Medulla oblongata (tissue), 1 donor: ENCODE measurements around the gene MEGF9.

Source experiments
- DNase-seq: peaks from one replicate; pipeline ENCODE4 v3.0.0-alpha.2; 2015; ENCODE audit errors: extremely low spot score

The MEGF9 gene

DNA sequence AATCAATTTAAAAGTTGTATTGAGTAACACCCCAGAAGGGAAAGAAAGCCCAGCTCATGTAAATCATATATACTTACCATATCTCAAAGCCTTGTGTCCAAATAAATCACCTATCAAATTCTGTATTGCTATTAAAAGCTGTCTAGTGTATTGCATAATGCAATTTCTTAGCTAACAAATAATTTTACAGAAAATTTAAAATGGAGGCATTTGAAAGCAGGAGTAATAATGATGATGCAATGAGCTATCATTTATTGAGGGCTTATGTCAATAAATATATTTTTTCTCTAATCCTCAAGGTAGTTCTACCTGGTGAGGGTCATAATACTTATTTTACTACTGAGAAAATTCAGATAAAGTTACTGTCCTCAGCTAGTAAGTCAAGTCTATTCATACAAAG is 91.5 kb downstream of the MEGF9 start:
- no peak for DNase-seq

DNA sequence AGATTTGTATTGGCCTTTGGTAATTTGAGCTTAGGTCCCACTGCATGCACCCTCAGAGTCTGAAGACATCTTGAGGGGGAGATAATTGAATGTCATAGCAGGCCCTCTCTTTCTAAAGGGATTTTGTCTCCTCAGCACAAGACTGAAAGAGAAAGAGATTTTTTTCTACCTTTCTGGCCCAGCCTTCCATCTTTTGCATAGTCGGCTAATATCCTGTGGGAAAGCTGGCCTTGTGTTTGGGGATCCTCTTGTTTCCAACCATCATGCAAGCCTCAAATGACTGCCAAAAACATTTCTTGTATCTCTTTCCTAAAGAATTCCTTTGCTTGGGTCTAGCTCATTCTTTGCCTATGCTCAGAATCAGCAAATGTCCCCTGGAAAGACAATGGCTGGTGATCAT is 92.3 kb downstream of the MEGF9 start:
- no peak for DNase-seq

DNA sequence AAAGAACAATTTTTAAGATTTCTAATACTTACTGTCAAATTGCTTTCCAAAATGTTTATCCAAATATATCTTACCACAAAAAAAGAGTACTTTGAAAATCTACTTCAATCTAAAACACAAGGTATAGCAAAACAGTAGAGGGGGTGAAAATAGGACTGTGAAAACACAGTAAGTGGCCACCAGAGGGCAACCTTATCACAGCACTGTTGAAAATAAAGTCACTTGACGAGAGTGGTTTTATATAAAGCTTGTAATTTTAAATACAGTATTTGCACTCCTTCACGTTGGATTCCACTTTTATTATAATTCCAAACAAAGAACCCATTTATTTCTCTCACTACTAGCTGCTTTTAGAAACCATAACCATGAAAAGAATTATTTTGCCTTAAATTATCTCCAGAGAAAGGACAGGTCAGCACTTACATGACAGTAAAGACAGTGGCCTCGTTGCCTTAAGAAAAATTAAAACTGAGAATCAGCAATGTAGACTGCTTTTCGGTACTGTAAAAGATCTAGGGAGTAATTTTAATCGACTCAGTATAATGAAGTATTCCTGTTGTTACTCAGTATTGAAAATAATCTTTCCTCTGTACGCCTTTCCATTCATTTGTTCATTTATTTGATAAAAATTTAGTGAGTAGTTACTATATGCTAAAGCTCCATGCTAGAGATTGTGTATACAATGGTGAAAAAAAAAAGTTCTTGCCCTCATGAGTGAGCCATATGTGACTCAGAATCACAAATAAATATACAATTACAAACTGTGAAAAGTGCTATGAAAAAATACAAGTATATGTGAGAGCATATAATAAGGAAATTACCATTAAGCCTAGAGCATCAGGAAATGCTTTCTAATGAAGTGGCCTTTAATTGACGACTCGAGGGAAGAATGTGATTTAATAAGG is 94.3 kb downstream of the MEGF9 start:
- peak; percentile 89 for DNase-seq

DNA sequence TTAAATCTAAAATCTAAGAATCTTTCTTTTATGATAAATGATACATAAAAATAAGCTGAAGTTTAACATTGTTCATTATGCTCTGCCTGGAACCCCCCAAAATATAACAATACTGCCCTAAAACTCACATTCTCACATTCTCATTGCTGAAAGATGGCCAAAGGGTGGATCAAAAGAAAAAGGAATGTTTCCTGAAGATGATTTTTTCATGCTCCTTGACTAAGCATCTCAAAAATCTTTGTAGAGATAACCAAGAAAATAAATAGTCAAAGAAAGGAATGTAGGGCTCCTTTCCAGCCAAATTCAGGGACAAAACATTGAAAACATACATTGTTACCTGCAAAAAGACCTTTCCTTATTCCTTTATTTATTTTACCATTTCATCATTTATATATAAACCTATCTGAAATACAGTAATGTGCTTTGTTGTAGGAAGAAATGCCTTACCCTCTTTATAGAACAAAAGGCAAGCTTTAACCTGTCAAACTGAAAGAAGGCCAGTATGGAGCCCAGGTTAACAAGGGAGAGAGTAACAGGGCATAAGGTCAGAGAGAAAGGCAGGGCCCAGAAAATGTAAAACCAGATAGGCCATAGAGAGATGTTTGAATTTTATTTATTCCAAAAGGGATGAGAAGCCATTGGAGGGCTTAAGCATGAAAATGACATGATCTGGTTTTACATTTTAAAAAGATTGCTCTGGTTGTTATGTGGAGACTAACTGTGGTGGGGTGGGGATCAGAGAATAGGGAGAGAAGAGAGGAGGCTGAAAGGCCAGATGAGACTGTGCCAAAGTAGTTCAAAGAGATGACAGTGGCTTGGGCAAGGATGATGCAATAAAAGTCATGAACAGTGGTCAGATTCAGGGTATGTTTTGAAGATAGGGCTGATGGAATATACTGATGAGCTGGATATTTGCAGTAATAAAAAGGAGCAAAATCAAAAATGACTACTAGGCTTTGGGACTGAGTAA is 97.0 kb downstream of the MEGF9 start:
- no peak for DNase-seq

DNA sequence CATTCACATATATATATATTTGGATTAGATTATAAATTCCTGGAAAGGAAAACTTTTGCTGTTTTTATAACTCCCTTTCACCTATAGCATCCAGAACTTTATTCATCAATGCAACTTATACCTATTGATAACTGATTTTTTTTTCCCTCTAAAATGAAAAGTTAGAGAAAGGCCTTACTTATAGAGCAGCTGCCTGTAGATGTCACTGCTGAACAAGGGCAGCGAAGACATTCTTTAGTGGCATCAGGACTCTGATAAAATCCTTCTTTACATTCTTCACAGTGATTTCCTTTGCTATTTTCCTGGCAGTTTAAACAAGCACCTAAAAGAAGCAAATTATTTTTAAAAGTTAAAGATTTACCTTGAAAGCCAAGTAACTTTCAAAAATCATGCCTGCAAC is 102.1 kb downstream of the MEGF9 start:
- DNase-seq, result peak; percentile 46

DNA sequence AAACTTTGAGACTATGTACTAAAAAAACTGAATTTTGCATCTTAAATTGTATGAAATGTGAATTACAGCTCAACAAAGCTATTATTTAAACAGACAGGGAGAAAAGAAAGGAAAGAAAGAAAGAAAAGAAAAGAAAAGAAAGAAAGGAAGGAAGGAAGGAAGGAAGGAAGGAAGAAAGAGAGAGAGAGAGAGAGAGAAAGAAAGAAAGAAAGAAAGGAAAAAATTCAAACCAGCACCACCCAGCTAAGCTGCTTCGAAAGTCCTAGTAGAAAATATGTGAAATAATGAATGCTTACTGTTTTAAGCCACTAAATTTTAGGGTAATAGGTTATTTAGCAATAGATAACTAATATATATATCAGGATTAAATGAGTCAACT is 102.6 kb downstream of the MEGF9 start:
- DNase-seq, result no peak

DNA sequence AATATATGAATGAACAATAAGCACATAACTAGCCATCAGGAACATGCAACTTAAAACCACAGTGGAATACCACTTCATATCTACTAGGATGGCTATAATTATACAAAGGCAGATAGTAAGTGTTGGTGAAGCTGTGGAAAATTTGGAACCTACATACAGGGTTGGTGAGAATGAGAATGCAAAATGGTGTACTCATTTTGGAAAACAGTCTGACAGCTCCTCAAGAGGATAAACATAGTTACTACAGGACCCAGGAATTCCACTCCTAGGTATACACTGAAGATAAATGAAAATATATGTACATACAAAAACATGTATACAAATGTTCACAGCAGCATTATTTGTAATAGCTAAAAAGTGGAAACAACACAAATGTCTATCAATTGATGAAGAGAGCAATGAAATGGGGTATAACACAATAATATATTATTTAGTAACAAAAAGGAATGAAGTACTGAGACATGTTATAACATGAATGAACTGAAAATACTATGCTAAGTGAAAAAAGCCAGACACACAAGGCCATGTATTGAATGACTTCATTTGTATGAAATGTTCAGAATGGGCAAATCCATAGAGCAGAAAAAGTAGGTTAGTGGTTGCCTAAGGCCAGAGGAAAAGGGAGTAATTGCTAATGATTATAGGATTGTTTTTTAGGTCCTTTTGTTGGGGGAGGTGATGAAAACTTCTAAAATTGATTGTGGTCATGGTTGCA is 103.1 kb downstream of the MEGF9 start:
- no peak for DNase-seq

DNA sequence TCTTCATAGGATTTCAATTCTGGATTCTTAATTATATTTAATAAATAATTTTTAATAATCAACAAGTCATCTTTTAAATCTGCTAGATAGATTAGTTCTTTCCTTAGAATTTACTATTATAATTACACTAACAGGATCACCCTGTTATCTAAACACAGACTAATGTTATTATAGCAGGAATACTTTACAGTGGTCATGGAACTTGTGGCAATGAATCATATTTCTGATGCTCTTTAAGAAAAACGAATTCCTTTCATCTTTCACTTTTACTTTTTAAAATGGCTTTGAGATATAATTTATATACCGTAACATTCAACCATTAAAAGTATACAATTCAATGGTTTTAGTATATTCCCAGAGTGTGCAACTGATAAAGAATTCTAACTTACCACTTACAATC is 104.6 kb downstream of the MEGF9 start:
- no peak for DNase-seq

DNA sequence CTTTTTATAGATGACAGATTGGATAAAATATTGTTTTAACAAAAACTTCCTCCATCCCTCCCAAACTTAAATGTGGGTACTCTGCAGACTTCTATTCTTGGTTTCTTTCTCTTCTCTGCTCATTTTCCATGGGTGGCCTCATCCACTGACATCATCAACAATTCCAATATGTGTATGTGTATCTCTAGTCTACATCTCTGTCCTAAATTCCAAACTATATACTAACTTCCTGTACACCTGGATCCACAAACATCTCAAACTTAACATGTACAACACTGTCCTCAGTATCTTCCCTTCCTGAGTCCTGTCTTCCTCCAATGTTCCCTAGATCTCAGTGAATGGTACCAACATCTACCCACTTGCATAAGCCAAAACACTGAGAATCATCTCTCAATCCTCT is 105.8 kb downstream of the MEGF9 start:
- no peak for DNase-seq

DNA sequence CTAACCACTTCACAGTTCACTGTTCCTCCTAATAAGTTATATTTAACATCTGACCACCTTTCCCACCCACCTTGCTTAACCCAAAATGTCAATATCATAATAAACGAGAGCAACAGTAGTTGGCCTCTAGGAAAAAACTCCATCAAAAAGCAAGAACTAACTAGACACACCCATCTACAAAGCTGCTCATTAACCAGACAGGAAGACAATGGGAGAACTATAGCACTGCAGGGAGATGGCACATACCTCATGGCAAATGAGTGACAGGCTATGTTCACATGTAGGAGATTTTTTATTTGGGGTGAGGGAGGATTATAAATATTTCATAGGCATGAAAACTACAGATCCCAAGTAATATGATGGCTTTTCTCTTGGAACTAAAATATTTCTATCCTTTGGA is 110.7 kb downstream of the MEGF9 start:
- DNase-seq, result no peak

DNA sequence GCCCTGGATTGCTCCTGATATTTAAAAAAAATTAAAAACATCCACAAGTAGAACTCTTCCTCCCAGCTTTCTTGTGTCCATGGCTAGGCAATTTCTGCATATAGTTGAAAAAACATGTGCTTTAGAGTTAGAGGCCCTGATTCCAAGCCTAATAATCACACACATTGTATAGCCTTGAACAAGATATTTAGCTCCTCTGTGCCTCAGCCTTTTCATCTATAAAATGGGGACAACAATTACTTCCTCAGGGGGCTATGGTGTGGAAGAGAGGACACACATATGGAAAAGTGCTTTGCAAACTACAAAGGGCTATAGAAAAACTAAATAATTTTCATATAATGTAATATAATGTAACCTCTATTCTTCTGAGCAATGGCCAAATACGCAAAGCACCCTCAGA is 111.3 kb downstream of the MEGF9 start:
- no peak for DNase-seq

DNA sequence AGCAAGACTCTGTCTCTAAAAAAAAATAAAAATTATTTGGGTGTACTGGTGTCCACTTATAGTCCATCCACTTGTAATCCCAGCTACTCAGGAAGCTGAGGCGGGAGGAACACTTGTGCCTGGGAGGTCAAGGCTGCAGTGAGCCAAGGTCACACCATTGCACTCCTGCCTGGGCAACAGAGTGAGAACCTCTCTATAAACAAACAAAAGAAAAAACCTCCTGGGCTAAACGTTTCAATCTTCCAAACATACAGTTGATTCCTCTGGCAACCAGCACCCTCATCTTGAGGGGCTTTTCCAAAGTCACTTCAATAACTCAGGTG is 120.4 kb downstream of the MEGF9 start:
- DNase-seq, result no peak

DNA sequence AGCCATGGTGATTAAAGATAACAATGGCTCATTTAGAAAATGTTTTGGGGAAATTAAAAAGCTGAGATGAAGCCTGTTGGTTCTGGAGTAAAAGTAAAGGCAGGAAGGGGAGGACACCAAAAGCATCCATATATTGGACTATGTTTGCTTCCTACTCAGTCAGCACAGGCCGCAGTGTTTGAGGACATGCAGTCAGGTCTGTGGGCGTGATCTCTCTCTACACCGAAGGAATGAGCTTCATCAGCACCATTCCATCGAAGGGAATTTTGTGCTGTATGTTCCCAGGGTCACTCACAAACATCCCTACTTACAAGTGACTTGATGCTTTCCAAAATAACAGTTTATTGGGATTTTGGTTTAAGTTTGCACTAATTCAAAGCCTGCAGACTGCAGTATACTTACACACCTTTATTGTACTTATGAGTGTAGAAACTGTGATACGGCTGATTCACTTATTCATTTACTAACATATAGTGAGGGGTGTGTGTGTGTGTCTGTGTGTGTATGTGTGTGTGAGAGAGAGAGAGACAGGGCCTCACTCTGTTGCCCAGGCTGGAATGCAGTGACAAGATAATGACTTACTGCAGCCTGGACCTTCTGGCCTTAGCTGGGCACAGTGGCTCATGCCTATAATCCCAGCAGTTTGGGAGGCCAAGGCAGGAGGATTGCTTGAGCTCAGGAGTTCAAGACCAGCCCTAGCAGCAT is 120.9 kb downstream of the MEGF9 start:
- no peak for DNase-seq

DNA sequence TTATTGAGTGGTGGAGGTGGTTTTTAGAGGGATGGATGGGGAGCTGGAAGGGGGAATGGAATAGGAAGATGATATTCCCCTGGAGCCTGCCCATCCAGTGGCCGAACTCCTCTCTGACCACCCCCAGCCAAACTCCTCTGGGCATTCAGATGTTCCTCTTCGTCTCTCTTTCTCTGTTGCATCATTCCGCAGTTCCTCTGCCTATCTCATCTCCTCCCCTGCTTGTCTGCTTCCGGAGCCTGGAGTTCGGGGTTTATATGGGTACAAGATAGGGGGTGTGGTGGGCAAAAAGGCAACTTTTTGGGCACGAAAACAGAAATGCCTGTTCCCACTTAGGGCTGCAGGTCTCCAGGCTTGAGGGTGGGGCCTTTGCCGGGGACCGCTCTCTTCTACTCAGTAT is 122.1 kb downstream of the MEGF9 start:
- no peak for DNase-seq

DNA sequence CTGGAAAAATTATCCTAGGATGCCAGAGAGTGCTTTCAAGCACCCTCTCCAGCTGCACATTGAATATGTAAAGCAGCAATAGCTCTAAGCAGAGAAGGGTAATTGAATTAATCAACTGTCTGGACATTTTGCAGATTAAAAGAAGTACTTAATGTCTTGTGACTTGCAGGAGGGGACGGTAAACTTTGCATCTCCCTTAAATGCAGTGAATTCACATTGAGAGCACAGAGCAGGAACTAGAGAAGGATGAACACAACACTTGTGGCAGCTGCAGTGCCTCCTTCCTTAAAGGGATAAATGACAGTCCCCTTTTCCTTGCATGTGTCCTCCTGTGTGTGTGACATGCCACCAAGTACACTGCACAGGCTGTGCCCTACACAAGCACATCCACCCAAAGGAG is 126.9 kb downstream of the MEGF9 start:
- DNase-seq, result peak; percentile 43

DNA sequence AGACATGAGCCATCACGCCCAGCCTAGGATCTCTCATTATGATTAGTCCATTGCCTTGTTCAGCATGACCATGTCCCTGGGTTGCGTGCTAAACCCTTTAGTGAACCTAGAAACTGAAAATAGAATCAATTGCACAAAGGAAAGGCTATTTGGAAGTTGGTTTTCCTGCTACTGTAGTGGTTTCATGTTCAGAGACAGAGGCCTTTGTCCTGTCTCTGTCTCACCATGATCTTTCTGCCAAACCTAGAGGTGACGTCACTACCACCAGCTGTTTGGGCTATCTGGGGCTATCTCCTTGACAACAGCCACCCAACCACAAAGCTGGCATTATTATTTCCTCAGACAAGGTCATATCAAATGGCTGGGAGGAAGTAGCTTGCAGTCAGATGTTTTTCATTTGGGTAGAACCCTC is 130.3 kb downstream of the MEGF9 start:
- DNase-seq, result peak; percentile 97

DNA sequence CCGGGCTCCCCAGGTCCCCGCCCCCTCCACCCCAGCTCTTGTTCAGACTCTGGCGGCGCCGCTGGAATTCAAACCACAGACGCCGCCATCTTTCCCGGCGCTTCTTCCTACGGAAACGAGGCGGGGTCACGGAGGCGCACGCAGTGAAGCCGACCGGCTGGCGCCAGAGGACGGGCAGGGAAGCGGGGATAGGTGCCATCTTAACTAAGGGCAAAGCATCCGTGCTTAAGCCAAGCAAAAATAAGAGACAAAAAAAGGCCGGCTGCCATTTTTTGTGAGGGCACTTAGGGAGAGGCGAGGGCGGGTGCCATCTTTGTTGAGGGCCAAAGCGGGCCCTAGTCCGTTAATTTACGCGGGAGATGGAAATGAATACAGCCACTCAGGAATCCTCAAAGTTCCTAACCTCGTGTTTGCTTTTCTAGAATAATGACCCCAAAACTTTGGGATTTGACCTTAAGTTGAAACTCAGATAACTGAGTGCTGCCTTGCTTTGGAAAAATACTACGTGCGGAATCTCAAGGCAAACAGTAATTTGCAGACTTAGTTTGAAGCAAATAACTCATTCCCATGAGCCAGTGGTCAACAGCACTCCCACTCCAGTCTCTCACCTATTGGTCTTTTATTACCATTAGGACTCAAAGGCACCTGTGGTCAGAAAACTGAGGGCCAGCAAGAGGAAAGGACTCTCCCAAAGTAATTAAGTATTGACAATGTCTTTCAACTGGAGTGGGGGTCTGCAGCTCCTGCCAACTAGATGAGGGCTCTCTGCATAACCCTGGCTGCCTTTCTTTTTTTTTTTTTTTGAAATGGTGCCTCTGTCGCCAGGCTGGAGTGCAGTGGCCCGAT is 134.0 kb downstream of the MEGF9 start, which contains the start of gene CDK5RAP2:
TSS of gene CDK5RAP2 (minus strand) at position 117 of the 846 bp plus-strand sequence. CDS start 189 bp downstream, outside the sequence.
- peak; percentile 99 for DNase-seq

DNA sequence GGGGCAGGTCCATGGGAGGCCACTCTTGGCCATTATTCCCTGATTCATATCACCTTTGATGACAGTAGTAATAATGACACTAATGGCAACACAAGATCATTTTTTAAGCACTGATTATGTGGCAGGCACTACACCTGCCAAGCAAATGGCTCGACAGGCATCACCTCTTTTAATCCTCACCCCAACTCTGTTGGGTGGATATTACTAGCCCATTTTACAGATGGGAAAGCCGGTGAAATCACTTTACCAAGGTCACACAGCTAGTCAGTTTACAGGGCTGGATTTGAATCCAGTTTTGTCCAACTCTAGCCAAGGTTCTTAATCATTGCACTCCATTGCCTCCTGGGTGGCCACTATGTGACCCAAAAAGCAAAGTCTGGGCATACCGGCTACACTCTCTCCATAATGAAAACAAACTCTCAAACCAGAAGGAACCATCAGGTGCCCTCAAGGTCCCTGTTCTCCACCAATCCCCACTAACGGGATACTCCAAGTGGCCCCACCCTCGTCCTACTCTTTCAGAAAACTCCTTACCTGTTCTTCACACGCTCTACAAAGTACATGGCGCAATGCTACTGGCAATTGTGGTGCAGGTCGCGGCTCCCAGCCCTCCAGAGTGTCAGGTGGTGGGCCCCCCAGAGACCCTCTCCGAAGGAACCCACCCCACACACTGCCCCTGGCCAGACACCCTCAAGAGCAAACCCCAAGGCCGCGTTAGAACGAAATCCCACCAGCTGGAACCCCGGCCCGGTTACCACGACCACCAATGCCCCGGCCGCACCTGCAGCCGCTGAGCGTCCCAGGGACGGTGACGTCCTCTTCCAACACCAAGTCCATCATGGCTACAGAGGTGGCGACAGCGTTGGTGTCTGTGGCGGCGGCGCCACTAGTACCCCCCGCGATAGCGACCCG is 134.9 kb downstream of the MEGF9 start:
- no peak for DNase-seq

DNA sequence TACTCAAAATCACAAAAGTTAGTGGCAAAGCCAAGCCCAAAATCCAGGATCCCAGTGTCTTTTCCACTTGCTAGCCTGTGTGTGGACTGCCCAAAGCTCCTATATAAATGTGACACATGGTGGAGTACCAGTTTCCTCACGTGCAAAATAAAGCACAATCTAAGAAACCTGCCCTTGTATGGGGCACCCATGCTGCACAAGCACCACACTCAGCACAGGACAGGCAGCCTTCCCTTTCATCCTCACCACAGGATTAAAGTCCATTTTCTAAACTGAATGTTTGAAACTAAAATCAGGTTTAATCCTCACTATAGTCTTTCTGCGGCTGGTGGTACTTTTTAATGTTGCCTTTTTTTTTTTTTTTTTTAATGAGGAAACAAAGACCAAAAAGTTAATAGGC is 139.8 kb downstream of the MEGF9 start:
- DNase-seq, result no peak
